H1 (cell line): ENCODE data around the gene CLIP4. TPM values are rescaled to one million over a fixed set of nuclear protein-coding genes. Genes with fewer than 3 reads are reported as not detected.

Source experiments
- CTCF ChIA-PET: fragments of 300-600 bp; sonication (Branson Sonifier 250); formaldehyde crosslinking; loops from one replicate; lab custom pipeline; 2021; ENCODE audit not compliant: partially characterized antibody; lab: Charles Lee
- POLR2A ChIA-PET: fragments of 300-600 bp; sonication (Branson Sonifier 250); formaldehyde crosslinking; loops from one replicate; lab custom pipeline; 2021; ENCODE audit warnings: inconsistent platforms; ENCODE audit not compliant: partially characterized antibody; lab: Charles Lee
- DNase-seq, 2 experiments: peaks; one replicate each; pipeline versions ENCODE4 v3.0.0 to v3.0.0-alpha.2; 2010 to 2022; ENCODE audit warnings: low spot score in 2 of 2, low read depth in 1 of 2, mixed read lengths in 1 of 2
- FAIRE-seq: peaks from 2 replicates; lab custom pipeline; 2011; peaks lifted over from hg19 to GRCh38; lab: Jason Lieb, UNC
- H2AFZ ChIP-seq: 2 replicates; pipeline ENCODE4 v1.8.1; 2012; ENCODE audit warnings: low read length, inconsistent platforms
- H2AK5ac ChIP-seq: 2 replicates; pipeline ENCODE4 v1.6.1; 2013; ENCODE audit warnings: low read depth, low read length
- H2BK120ac ChIP-seq: replicated peaks from 2 replicates; pipeline ENCODE3; 2013; ENCODE audit warnings: low read depth, low read length, inconsistent platforms
- H2BK12ac ChIP-seq: 2 replicates; pipeline ENCODE4 v1.6.1; 2013; ENCODE audit warnings: low read depth, low read length
- H2BK15ac ChIP-seq: 2 replicates; pipeline ENCODE4 v1.6.1; 2013; ENCODE audit warnings: low read length
- H2BK20ac ChIP-seq: 2 replicates; pipeline ENCODE4 v1.6.1; 2013; ENCODE audit warnings: low read length
- H2BK5ac ChIP-seq: 2 replicates; pipeline ENCODE4 v1.6.1; 2013; ENCODE audit warnings: low read depth, low read length
- H3K14ac ChIP-seq: 2 replicates; pipeline ENCODE4 v1.6.1; 2013; ENCODE audit warnings: inconsistent platforms; ENCODE audit not compliant: insufficient read length
- H3K18ac ChIP-seq: 2 replicates; pipeline ENCODE4 v1.6.1; 2013; ENCODE audit warnings: low read length; ENCODE audit errors: extremely low read depth
- H3K23ac ChIP-seq: 2 replicates; pipeline ENCODE4 v1.6.1; 2013; ENCODE audit warnings: inconsistent platforms; ENCODE audit not compliant: insufficient read length
- H3K23me2 ChIP-seq: 2 replicates; pipeline ENCODE4 v1.6.1; 2013; ENCODE audit warnings: low read depth, low read length
- H3K27ac ChIP-seq: 2 replicates; pipeline ENCODE4 v1.6.1; 2011; ENCODE audit warnings: low read depth, low read length, inconsistent platforms
- H3K27me3 ChIP-seq, 4 experiments: replicated peaks in 1 of 4; 1 replicate in 1 of 4; 2 replicates in 3 of 4; pipeline versions ENCODE4 v1.6.1 to v1.8.1; 2011 to 2013; ENCODE audit warnings: low read length in 3 of 4, mild to moderate bottlenecking in 3 of 4, inconsistent platforms in 2 of 4, mixed read lengths in 2 of 4, moderate library complexity in 1 of 4; ENCODE audit not compliant: control insufficient read depth in 3 of 4, insufficient read depth in 3 of 4; ENCODE audit errors: extremely low read depth in 1 of 4
- H3K36me3 ChIP-seq, 4 experiments: 2 replicates each; pipeline versions ENCODE4 v1.6.1 to v1.8.1; 2011 to 2013; ENCODE audit warnings: mild to moderate bottlenecking in 4 of 4, low read length in 3 of 4, moderate library complexity in 2 of 4, control low read depth in 1 of 4, inconsistent platforms in 1 of 4; ENCODE audit not compliant: insufficient read depth in 4 of 4, control insufficient read depth in 2 of 4
- H3K4ac ChIP-seq: replicated peaks from 2 replicates; pipeline ENCODE3; 2013; ENCODE audit warnings: low read length, low read depth, mixed read lengths, inconsistent platforms; ENCODE audit not compliant: insufficient read length
- H3K4me1 ChIP-seq, 4 experiments: replicated peaks in 1 of 4; 1 replicate in 1 of 4; 2 replicates in 3 of 4; pipeline versions ENCODE4 v1.6.1 to v1.8.1; 2011 to 2013; ENCODE audit warnings: low read length in 3 of 4, inconsistent platforms in 2 of 4, mixed read lengths in 1 of 4; ENCODE audit not compliant: insufficient read depth in 4 of 4, control insufficient read depth in 3 of 4
- H3K4me2 ChIP-seq, 2 experiments: 2 replicates each; pipeline versions ENCODE4 v1.6.1 to v1.8.1; 2011 to 2013; ENCODE audit warnings: low read depth in 2 of 2, low read length in 2 of 2, control low read depth in 1 of 2, inconsistent platforms in 1 of 2, mild to moderate bottlenecking in 1 of 2; ENCODE audit not compliant: insufficient read depth in 1 of 2
- H3K4me3 ChIP-seq, 4 experiments: fragments of 200-600, 300-600 bp in 1 of 4; sonication (generic), shearing (Covaris generic), sonication (Bioruptor Twin) in 1 of 4; 2 replicates each; pipeline versions ENCODE4 v1.5.1 to v1.8.1; 2011 to 2016; ENCODE audit warnings: low read length in 4 of 4, low read depth in 3 of 4, control low read depth in 2 of 4, inconsistent platforms in 2 of 4, mild to moderate bottlenecking in 2 of 4, mixed read lengths in 1 of 4, moderate library complexity in 1 of 4; ENCODE audit not compliant: insufficient read depth in 2 of 4; ENCODE audit errors: extremely low read depth in 1 of 4
- H3K56ac ChIP-seq: replicated peaks from 2 replicates; pipeline ENCODE3; 2013; ENCODE audit warnings: low read depth, mild to moderate bottlenecking, mixed read lengths, low read length, inconsistent platforms; ENCODE audit not compliant: insufficient read length
- H3K79me1 ChIP-seq: 2 replicates; pipeline ENCODE4 v1.6.1; 2013; ENCODE audit warnings: low read depth, low read length, control low read depth
- H3K79me2 ChIP-seq, 2 experiments: 2 replicates each; pipeline versions ENCODE4 v1.6.1 to v1.8.1; 2012 to 2013; ENCODE audit warnings: low read length in 2 of 2, mild to moderate bottlenecking in 2 of 2, inconsistent platforms in 1 of 2; ENCODE audit not compliant: insufficient read depth in 2 of 2, control insufficient read depth in 1 of 2
- H3K9ac ChIP-seq, 4 experiments: replicated peaks in 1 of 4; 1 replicate in 1 of 4; 2 replicates in 3 of 4; pipeline versions ENCODE4 v1.6.1 to v1.8.1; 2011 to 2013; ENCODE audit warnings: low read depth in 3 of 4, low read length in 3 of 4, control low read depth in 2 of 4, mild to moderate bottlenecking in 2 of 4, moderate library complexity in 2 of 4, inconsistent platforms in 1 of 4; ENCODE audit errors: extremely low read depth in 1 of 4
- H3K9me3 ChIP-seq, 2 experiments: 2 replicates each; pipeline versions ENCODE4 v1.6.1 to v1.8.1; 2012 to 2013; ENCODE audit warnings: mild to moderate bottlenecking in 2 of 2, moderate library complexity in 2 of 2, control low read depth in 1 of 2, inconsistent platforms in 1 of 2, low read depth in 1 of 2, low read length in 1 of 2, mixed read lengths in 1 of 2; ENCODE audit not compliant: insufficient read depth in 2 of 2
- H4K20me1 ChIP-seq, 2 experiments: replicated peaks in 1 of 2; 2 replicates each; pipeline versions ENCODE3 to v1.8.1; 2011 to 2013; ENCODE audit warnings: inconsistent platforms in 2 of 2, low read length in 2 of 2, mild to moderate bottlenecking in 1 of 2; ENCODE audit not compliant: insufficient read depth in 2 of 2, control insufficient read depth in 1 of 2
- H4K5ac ChIP-seq: 2 replicates; pipeline ENCODE4 v1.6.1; 2013; ENCODE audit warnings: low read length, low read depth, mixed read lengths, inconsistent platforms; ENCODE audit not compliant: insufficient read length
- H4K8ac ChIP-seq: 2 replicates; pipeline ENCODE4 v1.8.0; 2013; ENCODE audit warnings: mild to moderate bottlenecking, moderate library complexity, low read length, inconsistent platforms; ENCODE audit not compliant: insufficient read depth; ENCODE audit errors: extremely low read depth
- H4K91ac ChIP-seq: replicated peaks from 2 replicates; pipeline ENCODE3; 2013; ENCODE audit warnings: low read length, mixed read lengths, inconsistent platforms; ENCODE audit not compliant: insufficient read length
- GTF2F1 ChIP-seq: IDR thresholded peaks from 2 replicates; pipeline ENCODE4 v1.6.1; 2012; ENCODE audit warnings: low read depth, low read length, improper control_type of control experiment, borderline replicate concordance
- KDM4A ChIP-seq: IDR thresholded peaks from one replicate; pipeline ENCODE4 v1.7.1; 2012; ENCODE audit warnings: low read depth, mild to moderate bottlenecking, moderate library complexity, low read length, inconsistent platforms; ENCODE audit not compliant: severe bottlenecking
- RFX5 ChIP-seq: IDR thresholded peaks from 2 replicates; pipeline ENCODE4 v1.6.1; 2011; ENCODE audit warnings: low read depth, low read length, improper control_type of control experiment, borderline replicate concordance
- RNF2 ChIP-seq: fragments of 200-900, 300-1000 bp; sonication (generic); IDR thresholded peaks from 2 replicates; pipeline ENCODE4 v1.7.1; 2016; ENCODE audit warnings: borderline replicate concordance, low read depth, mild to moderate bottlenecking, antibody characterized with exemption, low read length; ENCODE audit not compliant: poor library complexity, severe bottlenecking; ENCODE audit errors: missing control alignments
- TAF1 ChIP-seq: IDR thresholded peaks from 2 replicates; pipeline ENCODE4 v1.6.1; 2011; ENCODE audit warnings: mild to moderate bottlenecking, low read depth, low read length
- TBP ChIP-seq: IDR thresholded peaks from 2 replicates; pipeline ENCODE4 v1.6.1; 2011; ENCODE audit warnings: low read depth, low read length, improper control_type of control experiment
- YY1 ChIP-seq: IDR thresholded peaks from 2 replicates; pipeline ENCODE4 v1.6.1; 2011; ENCODE audit warnings: low read depth, mild to moderate bottlenecking, low read length
- WGBS, 2 experiments: shearing (Covaris generic) in 1 of 2; methylation state at CpG; one replicate each; pipeline versions ENCODE4 v1.1.6 to v1.1.7; 2013 to 2015; ENCODE audit warnings: low lambda C conversion rate in 2 of 2, mixed read lengths in 2 of 2, inconsistent platforms in 1 of 2, low coverage in 1 of 2, missing lambda C conversion rate in 1 of 2; ENCODE audit not compliant: insufficient replicate concordance in 2 of 2, insufficient coverage in 1 of 2, insufficient read length in 1 of 2; ENCODE audit errors: extremely low coverage in 1 of 2, missing lambda C conversion rate in 1 of 2; 5-methylcytosine and 5-hydroxymethylcytosine counted together
- polyA plus RNA-seq, 7 experiments: library from polyadenylated mRNA; depleted of rRNA in 3 of 7; stranded (reverse) in 5 of 7; unstranded in 2 of 7; fragments of >200 nt in 5 of 7; fragments of 200-250 nt in 2 of 7; gene quantifications; 1 replicate in 5 of 7; 2 replicates in 1 of 7; 4 replicates in 1 of 7; pipeline versions ENCODE4 v1.2.1 to v1.2.3, GENCODE V29; 2011 to 2013; ENCODE audit warnings: missing spikeins in 2 of 7, mixed read lengths in 2 of 7
- total RNA-seq: library from RNA; stranded (reverse); fragmentation: NEBNext Ultra II Directional; extraction: Animal tissue kit (Norgen Biotek cat#: 25700); gene quantifications from 2 replicates; pipeline ENCODE4 v1.2.1, GENCODE V29; 2021

Gene CLIP4
- total and polyA plus RNA-seq, 2 of the 8 experiments (the other 6 are each of a cell fraction or from before 2014, with no cell fraction given) = 0.08 to 0.09 TPM

GRCh38 chr2:29182334-29182733 lies 67.1 kb downstream of the CLIP4 start:
- Histone ChIP-seq H3K18ac (no peak overlapping the region), H2BK15ac (no peak overlapping the region), H4K8ac (no peak overlapping the region), H3K4ac (no peak overlapping the region), H3K9ac (no peak overlapping the region), H3K36me3 (no peaks in the 10 kb centered on the region), H3K4me2 (no peak overlapping the region), H3K9me3 (peaks cover 0 to 3% of the 10 kb centered on the region in 2 experiments; a peak in 1 of 4 replicates), H3K27me3 (no peaks in the 10 kb centered on the region), H3K27ac (no peak overlapping the region), H2AFZ (no peak overlapping the region), H3K79me2 (no peaks in the 10 kb centered on the region), H3K56ac (no peak overlapping the region), H4K20me1 (no peaks in the 10 kb centered on the region), H3K14ac (no peak overlapping the region), H4K91ac (no peak overlapping the region), H3K4me3 (no peak overlapping the region), H3K23me2 (no peaks in the 10 kb centered on the region), H2BK12ac (no peak overlapping the region), H2BK5ac (no peak overlapping the region), H2BK20ac (no peak overlapping the region), H3K23ac (no peak overlapping the region), H2AK5ac (no peak overlapping the region), H2BK120ac (no peak overlapping the region), H4K5ac (no peak overlapping the region), H3K4me1 (no peaks in the 10 kb centered on the region), H3K79me1 (no peaks in the 10 kb centered on the region)
- 88% methylated on average over 1 of the region's 1 CpG; no CpG with 5 or more reads in 1 of the 2 experiments for WGBS, 2 experiments
- DNase-seq = no peak
- TF ChIP-seq TBP (no peak), KDM4A (no peak), YY1 (no peak), RNF2 (no peak), GTF2F1 (no peak), RFX5 (no peak), TAF1 (no peak)
- no peak for FAIRE-seq
- ChIA-PET POLR2A (no interaction called here), CTCF (interaction anchor here (0.8 to 1.6 kb wide), 4 partner anchors 14 to 223 kb away, joined by 3 to 4 read pairs (median 4); no protein-coding TSS in a partner anchor)
